Measurements from ENCODE around the gene TLE2.

The TLE2 gene

GRCh38 chr19:2952953-2953481, 76.1 kb downstream of the TLE2 start:
- DNase-seq (ENCODE audit: low read depth in 2 of 2) = no peak

- DNase-seq (ENCODE audit: low read depth in 2 of 2) = peak; percentile 100
These were observed 78.6 kb downstream of the TLE2 start for GRCh38 chr19:2950286-2951124.

DNA sequence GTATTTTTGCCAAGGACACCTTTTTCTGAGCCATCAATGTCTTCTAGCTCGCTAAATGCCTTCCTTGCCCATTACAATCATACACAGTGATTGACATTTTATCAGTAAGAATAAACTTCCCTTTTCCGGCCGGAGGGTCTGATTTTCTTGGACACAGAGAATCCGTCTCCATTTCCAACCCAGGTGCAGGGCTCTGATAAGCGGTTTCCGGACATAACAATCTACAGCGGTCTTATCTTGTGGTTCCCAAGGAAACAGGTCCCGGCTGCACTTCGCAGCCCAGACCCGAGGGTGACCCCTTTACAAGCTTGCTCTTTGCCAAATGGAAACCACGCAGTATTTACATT, 79.2 kb downstream of the TLE2 start:
- no peak for DNase-seq (ENCODE audit: low read depth in 2 of 2)

Data from activated CD4-positive, alpha-beta T cell treated with anti-CD3 and anti-CD28 coated beads for 24 hours (primary cell).